ENCODE data around the gene CPED1.

CPED1 gene

DNA sequence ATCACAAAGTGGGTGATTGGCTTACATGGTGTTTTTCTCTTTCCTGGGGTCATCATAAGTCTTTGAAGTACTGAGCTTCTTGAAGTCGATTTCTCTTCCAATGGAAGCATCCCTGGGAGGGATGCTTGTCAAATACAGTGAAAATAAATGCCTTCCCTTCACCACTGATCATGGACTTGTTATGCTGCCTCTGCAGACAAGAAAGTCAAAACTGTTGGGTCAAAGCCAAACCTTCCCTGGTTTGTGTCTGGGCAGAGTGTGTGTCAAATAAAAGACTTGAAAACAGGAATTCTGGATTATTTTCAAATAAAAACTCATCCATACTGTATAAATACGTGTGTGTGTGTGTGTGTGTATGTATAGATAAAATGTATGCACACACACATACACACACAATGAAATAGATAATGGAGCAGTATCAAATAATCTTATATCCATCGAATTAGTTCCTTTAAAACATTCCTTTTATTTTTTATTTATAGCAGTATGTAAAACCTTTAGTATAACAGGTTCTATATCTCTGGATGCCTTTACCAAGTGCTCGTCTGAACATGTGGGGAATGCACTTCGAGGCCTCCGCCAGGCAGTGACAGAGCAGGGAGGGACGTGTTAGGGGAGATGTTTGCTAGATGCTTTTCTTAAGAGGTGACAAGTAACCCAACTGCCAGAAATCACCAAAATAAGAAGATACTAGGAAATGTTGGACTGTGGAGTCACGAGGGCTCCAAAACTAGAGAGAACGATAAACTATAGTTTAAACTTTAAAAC, 313.1 kb downstream of the CPED1 start:
- TF ChIP-seq FOXP2 (optimal IDR thresholded peaks at IDR 0.05; ENCODE audit: borderline replicate concordance, extremely low read depth, extremely low read length, insufficient read depth) (no peak), SIN3A (IDR thresholded peaks at IDR 0.05; ENCODE audit: borderline replicate concordance, insufficient read depth, low read length) (no peak), POLR2AphosphoS5 (IDR thresholded peaks at IDR 0.05; ENCODE audit: low read depth, low read length) (no peak), TAF1 (IDR thresholded peaks at IDR 0.05; ENCODE audit: borderline replicate concordance, insufficient read depth, low read length) (no peak)
- TF ChIP-seq, protein P1, sequence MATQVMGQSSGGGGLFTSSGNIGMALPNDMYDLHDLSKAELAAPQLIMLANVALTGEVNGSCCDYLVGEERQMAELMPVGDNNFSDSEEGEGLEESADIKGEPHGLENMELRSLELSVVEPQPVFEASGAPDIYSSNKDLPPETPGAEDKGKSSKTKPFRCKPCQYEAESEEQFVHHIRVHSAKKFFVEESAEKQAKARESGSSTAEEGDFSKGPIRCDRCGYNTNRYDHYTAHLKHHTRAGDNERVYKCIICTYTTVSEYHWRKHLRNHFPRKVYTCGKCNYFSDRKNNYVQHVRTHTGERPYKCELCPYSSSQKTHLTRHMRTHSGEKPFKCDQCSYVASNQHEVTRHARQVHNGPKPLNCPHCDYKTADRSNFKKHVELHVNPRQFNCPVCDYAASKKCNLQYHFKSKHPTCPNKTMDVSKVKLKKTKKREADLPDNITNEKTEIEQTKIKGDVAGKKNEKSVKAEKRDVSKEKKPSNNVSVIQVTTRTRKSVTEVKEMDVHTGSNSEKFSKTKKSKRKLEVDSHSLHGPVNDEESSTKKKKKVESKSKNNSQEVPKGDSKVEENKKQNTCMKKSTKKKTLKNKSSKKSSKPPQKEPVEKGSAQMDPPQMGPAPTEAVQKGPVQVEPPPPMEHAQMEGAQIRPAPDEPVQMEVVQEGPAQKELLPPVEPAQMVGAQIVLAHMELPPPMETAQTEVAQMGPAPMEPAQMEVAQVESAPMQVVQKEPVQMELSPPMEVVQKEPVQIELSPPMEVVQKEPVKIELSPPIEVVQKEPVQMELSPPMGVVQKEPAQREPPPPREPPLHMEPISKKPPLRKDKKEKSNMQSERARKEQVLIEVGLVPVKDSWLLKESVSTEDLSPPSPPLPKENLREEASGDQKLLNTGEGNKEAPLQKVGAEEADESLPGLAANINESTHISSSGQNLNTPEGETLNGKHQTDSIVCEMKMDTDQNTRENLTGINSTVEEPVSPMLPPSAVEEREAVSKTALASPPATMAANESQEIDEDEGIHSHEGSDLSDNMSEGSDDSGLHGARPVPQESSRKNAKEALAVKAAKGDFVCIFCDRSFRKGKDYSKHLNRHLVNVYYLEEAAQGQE (IDR thresholded peaks at IDR 0.05; ENCODE audit: insufficient read depth in 1 of 2, low read depth in 2 of 2, low read length in 2 of 2) = no peak

DNA sequence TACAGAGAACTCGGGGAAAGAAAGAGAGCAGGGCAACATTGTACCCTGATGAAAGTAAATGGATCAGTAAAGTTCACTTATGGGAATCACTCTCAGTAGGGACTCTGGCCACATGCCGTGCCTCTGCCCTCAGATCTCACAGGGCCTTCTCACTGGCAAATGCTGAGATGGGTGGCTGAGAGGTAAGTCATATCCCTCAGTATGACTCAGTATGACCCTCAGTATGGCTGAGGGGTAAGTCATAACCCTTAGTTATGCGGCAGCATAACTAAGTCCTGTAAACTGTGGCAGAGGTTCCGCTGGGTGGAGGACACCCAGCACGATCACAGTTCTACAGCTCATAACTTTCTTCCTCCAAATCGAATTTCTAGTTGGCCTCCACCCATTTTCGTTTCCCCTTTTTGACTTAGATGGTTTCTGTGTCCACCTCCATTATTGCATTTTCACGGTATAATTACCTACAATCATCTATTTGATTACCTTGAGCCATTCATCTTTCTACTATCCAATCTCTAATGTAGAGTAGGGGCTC, 313.8 kb downstream of the CPED1 start:
- TF ChIP-seq FOXP2 (optimal IDR thresholded peaks at IDR 0.05; ENCODE audit: borderline replicate concordance, extremely low read depth, extremely low read length, insufficient read depth) = no peak
- TF ChIP-seq TAF1 (IDR thresholded peaks at IDR 0.05; ENCODE audit: borderline replicate concordance, insufficient read depth, low read length) = no peak
- TF ChIP-seq, protein P1 (IDR thresholded peaks at IDR 0.05; ENCODE audit: insufficient read depth in 1 of 2, low read depth in 2 of 2, low read length in 2 of 2) = no peak
- TF ChIP-seq POLR2AphosphoS5 (IDR thresholded peaks at IDR 0.05; ENCODE audit: low read depth, low read length) = no peak
- no peak for TF ChIP-seq SIN3A (IDR thresholded peaks at IDR 0.05; ENCODE audit: borderline replicate concordance, insufficient read depth, low read length)

DNA sequence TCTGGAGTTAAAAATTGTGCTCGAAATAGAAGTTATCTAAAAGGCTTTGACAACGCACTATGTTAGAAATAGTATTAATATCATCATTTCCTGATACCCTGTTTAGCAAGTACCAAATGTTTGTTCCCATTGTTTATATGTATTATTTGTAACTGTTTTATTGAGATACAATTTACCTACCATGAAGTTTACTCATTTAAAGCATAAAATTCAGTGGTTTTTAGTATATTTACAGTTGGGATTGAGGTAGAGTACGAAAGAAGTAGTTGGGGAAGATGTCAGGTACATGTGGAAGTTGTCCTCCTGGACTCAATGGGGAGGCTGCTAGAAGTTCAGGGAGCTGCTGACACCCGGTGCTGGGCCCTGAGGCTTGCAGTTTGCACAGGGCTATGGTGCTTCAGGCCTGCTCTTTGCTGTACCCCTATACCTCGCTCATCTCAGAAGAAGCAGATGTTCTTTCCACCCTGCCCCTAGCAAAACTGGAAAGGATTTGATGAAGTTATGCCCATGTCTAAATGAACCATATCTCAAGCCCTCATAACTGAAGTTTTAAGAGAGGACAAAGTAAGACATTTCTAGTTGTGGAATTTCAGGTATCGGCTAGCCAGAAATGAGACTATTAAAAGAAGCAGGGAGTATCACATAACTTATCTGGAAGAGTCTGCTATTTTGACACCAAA, 315.1 kb downstream of the CPED1 start:
- TF ChIP-seq, protein P1 (IDR thresholded peaks at IDR 0.05; ENCODE audit: insufficient read depth in 1 of 2, low read depth in 2 of 2, low read length in 2 of 2) = no peak
- TF ChIP-seq POLR2AphosphoS5 (IDR thresholded peaks at IDR 0.05; ENCODE audit: low read depth, low read length) (no peak), FOXP2 (optimal IDR thresholded peaks at IDR 0.05; ENCODE audit: borderline replicate concordance, extremely low read depth, extremely low read length, insufficient read depth) (no peak), TAF1 (IDR thresholded peaks at IDR 0.05; ENCODE audit: borderline replicate concordance, insufficient read depth, low read length) (no peak), SIN3A (IDR thresholded peaks at IDR 0.05; ENCODE audit: borderline replicate concordance, insufficient read depth, low read length) (no peak)

DNA sequence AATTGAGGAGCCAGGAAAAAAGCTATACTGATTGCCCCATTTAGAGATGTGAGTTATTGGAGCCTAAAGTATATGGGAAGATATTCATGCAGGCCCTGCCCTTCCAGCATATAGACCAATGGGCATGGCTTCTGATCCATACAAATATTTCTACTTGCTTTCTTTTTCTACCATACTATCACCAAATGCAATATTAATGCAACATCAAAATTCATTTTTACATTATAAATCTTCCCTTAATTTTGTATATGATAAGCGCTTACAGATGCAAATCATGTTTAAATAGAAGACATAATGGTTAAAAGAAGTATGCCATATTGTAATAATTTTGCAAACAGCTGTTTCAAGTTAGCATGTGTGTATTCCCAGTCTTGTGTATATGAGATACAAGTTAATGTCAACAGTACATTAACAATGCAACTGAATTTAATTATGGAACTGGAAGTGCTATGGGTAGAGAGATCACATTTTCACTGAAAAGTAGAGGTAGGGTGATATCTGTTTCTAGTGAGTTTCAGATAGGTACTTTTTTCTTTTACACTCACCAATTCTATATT, 315.7 kb downstream of the CPED1 start:
- TF ChIP-seq FOXP2 (optimal IDR thresholded peaks at IDR 0.05; ENCODE audit: borderline replicate concordance, extremely low read depth, extremely low read length, insufficient read depth) = no peak

DNA sequence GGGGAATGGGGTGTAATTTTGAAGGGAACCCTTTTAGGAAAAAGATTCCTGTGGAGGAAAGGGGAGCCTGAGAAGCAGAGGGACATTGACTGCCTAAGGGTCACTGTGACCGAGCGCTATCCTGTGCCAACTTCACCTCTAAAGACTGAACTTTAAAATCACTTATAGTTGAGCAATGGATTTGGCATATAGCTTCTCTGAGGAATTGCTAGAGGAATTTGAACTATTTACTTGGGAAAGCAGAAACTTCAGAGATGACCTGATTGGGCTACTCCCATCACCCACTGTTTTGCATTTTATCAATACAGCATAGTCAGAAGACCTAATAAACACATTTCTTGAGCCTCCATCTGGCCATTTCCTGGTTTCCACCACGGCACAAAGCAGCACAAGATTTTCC, 316.6 kb downstream of the CPED1 start:
- TF ChIP-seq TAF1 (IDR thresholded peaks at IDR 0.05; ENCODE audit: borderline replicate concordance, insufficient read depth, low read length) = no peak
- no peak for TF ChIP-seq FOXP2 (optimal IDR thresholded peaks at IDR 0.05; ENCODE audit: borderline replicate concordance, extremely low read depth, extremely low read length, insufficient read depth)
- no peak for TF ChIP-seq POLR2AphosphoS5 (IDR thresholded peaks at IDR 0.05; ENCODE audit: low read depth, low read length)
- TF ChIP-seq SIN3A (IDR thresholded peaks at IDR 0.05; ENCODE audit: borderline replicate concordance, insufficient read depth, low read length) = no peak
- TF ChIP-seq, protein P1 (IDR thresholded peaks at IDR 0.05; ENCODE audit: insufficient read depth in 1 of 2, low read depth in 2 of 2, low read length in 2 of 2) = no peak
